Ascending aorta (tissue), 2 donors: ENCODE results near the gene CSNK2A1. TPM values are rescaled to one million over a fixed set of nuclear protein-coding genes. Genes with fewer than 3 reads are reported as not detected.
"Not testable (repeated sequence)": the region's sequence is repeated elsewhere in the genome, so short reads cannot be mapped to it uniquely, and the experiment has no call there.

Experiments used
- DNase-seq, 2 donors: peaks; one replicate each; pipeline ENCODE4 v3.0.0-alpha.2; 2019; ENCODE audit warnings: low spot score in 2 of 2
- H3K27ac ChIP-seq, 2 donors: fragments of 200-600 bp; sonication (generic); one replicate each; pipeline ENCODE4 v1.5.1; 2016 to 2017; ENCODE audit warnings: mild to moderate bottlenecking in 1 of 2
- H3K27me3 ChIP-seq: fragments of 200-600 bp; sonication (generic); one replicate; pipeline ENCODE4 v1.5.1; 2017
- H3K36me3 ChIP-seq, 2 donors: fragments of 200-600 bp; sonication (generic); one replicate each; pipeline ENCODE4 v1.5.1; 2016
- H3K4me1 ChIP-seq, 2 donors: fragments of 200-600 bp; sonication (generic); one replicate each; pipeline ENCODE4 v1.5.1; 2016 to 2017; ENCODE audit warnings: mild to moderate bottlenecking in 1 of 2
- H3K4me3 ChIP-seq, 2 donors: fragments of 200-600 bp; sonication (generic); one replicate each; pipeline ENCODE4 v1.5.1; 2016 to 2017; ENCODE audit warnings: mild to moderate bottlenecking in 1 of 2
- H3K9me3 ChIP-seq, 2 donors: fragments of 200-600 bp; sonication (generic); one replicate each; pipeline ENCODE4 v1.5.1; 2016
- intact Hi-C: fragments of 100-400 bp; cut with DNase I; formaldehyde crosslinking; loops from one replicate; pipeline ENCODE4 v1.15.1; 2023
- total RNA-seq: library from RNA; depleted of rRNA; stranded (reverse); fragments of >200 nt; gene quantifications from one replicate; pipeline ENCODE4 v1.1.0, GENCODE V29; 2016
- TF ChIP-seq, protein P1 (sequence below), 3 experiments: fragments of 200-600 bp in 2 of 3; fragments of 450-650 bp in 1 of 3; sonication (generic) in 2 of 3; IDR thresholded peaks; one replicate each; pipeline ENCODE4 v1.5.1; 2016 to 2019; ENCODE audit warnings: antibody characterized with exemption in 3 of 3, mild to moderate bottlenecking in 1 of 3, moderate library complexity in 1 of 3

Gene CSNK2A1
- total RNA-seq, 1 donor from 2014 or later, result 74.1 TPM

DNA sequence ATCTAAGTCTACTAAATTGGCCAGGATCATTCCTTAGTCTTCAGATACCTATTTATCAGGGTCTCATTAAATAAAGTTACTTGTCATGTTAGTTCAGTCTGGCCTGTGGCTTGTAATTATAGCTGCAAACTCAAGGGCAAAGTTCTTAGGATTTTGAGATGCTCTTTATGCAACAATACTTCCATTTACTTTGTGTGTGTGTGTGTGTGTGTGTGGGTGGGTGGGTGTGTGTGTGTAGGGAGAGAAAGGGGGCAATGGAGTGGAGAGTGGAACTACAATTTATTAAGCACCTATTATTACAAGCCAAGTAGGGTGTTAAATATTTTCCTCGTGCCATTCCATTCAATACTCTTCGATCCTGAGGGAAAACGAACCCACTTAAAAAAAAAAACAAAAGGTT, 63.5 kb downstream of the CSNK2A1 start:
- intact Hi-C loops, result no loop called here
- no peak for DNase-seq
- TF ChIP-seq, protein P1, sequence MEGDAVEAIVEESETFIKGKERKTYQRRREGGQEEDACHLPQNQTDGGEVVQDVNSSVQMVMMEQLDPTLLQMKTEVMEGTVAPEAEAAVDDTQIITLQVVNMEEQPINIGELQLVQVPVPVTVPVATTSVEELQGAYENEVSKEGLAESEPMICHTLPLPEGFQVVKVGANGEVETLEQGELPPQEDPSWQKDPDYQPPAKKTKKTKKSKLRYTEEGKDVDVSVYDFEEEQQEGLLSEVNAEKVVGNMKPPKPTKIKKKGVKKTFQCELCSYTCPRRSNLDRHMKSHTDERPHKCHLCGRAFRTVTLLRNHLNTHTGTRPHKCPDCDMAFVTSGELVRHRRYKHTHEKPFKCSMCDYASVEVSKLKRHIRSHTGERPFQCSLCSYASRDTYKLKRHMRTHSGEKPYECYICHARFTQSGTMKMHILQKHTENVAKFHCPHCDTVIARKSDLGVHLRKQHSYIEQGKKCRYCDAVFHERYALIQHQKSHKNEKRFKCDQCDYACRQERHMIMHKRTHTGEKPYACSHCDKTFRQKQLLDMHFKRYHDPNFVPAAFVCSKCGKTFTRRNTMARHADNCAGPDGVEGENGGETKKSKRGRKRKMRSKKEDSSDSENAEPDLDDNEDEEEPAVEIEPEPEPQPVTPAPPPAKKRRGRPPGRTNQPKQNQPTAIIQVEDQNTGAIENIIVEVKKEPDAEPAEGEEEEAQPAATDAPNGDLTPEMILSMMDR (IDR thresholded peaks at IDR 0.05), result no peak
- Histone ChIP-seq H3K36me3 (peaks cover 5 to 37% of the 10 kb centered on the region in 2 donors), H3K4me3 (no peak overlapping the region), H3K9me3 (no peaks in the 10 kb centered on the region), H3K27me3 (no peaks in the 10 kb centered on the region), H3K27ac (no peak overlapping the region), H3K4me1 (peaks cover 0 to 7% of the 10 kb centered on the region in 2 donors)

DNA sequence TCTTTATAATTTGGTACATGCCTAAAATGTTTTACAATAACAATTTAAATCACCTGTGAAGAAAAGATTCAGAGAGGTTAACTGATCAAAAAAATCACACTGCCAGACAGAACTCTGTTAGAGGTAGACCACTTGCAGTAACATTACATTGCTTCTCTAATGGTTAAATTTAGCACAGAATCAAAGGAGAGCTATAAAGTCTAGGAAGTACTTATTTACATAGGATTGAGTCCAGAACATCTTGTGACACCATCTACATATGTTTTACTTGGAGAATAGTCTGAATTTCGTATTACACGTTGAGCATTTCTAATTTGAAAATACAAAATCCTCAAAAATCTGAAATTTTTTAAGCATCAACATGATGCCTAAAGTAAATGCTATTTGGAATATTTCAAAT, 64.1 kb downstream of the CSNK2A1 start:
- no peak for DNase-seq

DNA sequence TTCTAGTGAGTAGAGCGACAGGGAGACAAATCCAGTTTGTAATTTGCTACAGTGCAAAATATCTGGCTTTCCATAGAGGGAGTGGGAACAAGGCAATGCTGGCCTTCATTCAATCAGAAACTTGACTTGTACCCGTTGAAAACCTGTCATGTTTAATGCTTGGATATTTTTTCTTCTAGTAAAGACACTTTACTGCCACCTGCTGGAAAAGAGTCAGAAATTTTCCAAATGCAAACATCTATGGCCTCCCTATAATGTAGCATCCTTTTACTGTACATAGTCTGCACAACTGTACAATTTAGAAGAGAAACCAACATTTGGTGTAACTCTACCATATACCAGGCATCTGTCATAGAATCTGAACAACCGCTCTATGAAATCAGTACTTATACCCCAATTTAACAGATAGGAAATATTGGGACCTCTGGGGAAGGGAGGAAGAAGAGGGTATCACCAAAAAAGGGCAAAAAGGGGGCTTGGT, 64.6 kb downstream of the CSNK2A1 start:
- Histone ChIP-seq H3K36me3 (peaks cover 5 to 32% of the 10 kb centered on the region in 2 donors), H3K9me3 (no peaks in the 10 kb centered on the region), H3K4me1 (peaks cover 0 to 7% of the 10 kb centered on the region in 2 donors), H3K4me3 (no peak overlapping the region), H3K27me3 (no peaks in the 10 kb centered on the region), H3K27ac (no peak overlapping the region)
- intact Hi-C loops, result loop anchor here (1.0 to 5.0 kb wide), 3 partner anchors 16 to 125 kb away; partner anchors contain the start of gene TBC1D20
- TF ChIP-seq, protein P1 (IDR thresholded peaks at IDR 0.05), result peak; percentile 39 to 64 (median 49)
- DNase-seq, result no peak

More for the DNA sequence above, 64.1 kb downstream of the CSNK2A1 start:
- H3K27me3 ChIP-seq, result no peaks in the 10 kb centered on the region
- H3K9me3 ChIP-seq, result no peaks in the 10 kb centered on the region
- no peak overlapping the region for H3K27ac ChIP-seq
- TF ChIP-seq, protein P1 (IDR thresholded peaks at IDR 0.05), result no peak
- intact Hi-C loops, result loop anchor here (1.0 to 5.0 kb wide), 3 partner anchors 17 to 125 kb away; partner anchors contain the start of gene TBC1D20
- H3K4me1 ChIP-seq, result peaks cover 0 to 7% of the 10 kb centered on the region in 2 donors
- H3K36me3 ChIP-seq, result peaks cover 5 to 36% of the 10 kb centered on the region in 2 donors
- H3K4me3 ChIP-seq, result no peak overlapping the region

DNA sequence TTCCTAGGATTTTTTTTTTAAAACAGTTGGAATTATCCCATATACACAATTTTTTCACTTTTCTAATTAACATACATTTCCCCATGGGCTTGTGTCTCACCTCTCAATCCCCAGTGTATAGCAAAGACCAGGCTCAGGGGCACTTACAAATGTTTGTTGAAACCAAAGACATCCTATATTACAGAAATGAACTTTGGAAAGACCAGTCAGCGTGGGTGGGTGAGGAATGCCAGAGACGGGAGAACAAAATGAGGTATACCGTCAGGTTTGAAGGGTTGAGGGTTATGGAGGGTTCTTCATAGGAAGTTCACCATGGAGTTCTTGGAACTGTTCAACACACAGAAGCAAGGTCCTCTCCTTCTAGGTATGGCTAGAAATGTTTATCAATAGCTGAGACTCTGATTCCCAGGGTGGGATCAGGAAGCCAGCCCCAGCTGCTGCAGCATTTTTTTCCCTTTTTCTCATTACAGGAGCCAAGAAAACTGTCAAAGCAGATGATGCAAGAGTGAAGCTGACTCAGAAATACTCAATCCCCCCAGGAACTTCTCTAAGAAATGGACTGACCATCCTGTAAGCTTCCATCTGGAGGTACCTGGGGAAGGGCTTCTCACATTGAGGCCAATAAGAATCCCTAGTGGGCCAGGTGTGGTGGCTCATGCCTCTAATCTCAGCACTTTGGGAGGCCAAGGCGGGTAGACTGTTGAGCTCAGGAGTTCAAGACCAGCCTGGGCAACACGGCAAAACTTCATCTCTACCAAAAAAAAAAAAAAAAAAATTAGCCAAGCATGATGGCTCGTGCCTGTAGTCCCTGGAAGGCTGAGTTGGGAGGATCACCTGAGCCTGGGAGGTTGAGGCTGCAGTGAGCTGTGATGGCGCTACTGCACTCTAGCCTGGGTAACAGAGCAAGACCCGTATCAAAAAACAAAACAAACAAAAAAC, 65.3 kb downstream of the CSNK2A1 start:
- Histone ChIP-seq H3K4me1 (peaks cover 0 to 7% of the 10 kb centered on the region in 2 donors), H3K4me3 (no peak overlapping the region), H3K27me3 (no peaks in the 10 kb centered on the region), H3K9me3 (no peaks in the 10 kb centered on the region), H3K36me3 (peaks cover 5 to 24% of the 10 kb centered on the region in 2 donors), H3K27ac (no peak overlapping the region)
- intact Hi-C loops, result loop anchor here (2.0 to 5.0 kb wide), 2 partner anchors 15 to 46 kb away; partner anchors contain the start of gene TBC1D20
- no peak for DNase-seq
- TF ChIP-seq, protein P1 (IDR thresholded peaks at IDR 0.05), result no peak

DNA sequence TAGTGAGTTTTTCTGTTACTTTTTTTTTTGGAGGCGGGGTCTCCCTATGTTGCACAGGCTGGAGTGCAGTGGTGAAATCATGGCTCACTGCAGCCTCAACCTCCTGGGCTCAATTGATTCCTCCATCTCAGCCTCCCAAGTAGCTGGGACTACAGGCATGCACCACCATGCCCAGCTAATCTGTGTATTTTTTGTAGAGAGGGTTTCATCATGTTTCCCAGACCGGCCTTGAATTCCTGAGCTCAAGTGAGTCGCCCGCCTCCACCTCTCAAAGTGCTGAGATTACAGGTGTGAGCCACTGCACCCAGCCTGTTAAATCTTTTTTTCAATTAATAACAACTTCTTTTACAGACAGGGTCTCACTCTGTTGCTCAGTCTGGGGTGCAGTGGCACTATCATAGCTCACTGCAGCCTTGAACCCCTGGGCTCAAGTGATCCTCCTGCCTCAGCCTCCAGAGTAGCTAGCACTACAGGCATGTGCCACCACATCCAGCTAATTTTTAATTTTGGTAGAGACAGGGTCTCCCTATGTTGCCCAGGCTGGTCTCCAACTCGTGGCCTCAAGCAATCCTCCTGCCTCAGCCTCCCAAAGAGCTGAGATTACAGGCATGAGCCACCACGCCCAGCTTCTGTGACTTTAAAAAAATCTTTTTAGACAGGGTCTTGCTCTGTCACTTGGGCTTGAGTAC, 66.9 kb downstream of the CSNK2A1 start:
- H3K27me3 ChIP-seq, H3K4me1 ChIP-seq, H3K4me3 ChIP-seq, DNase-seq, H3K9me3 ChIP-seq, H3K36me3 ChIP-seq: not testable (repeated sequence)
- H3K27ac ChIP-seq, result peak overlapping the region in 1 of 2 donors; percentile 39
- intact Hi-C loops, result loop anchor here (5.0 kb wide), 1 partner anchor 44 kb away; no protein-coding TSS in a partner anchor
